OCI-LY7 (cell line): ENCODE measurements around the gene SLC22A12. TPM values are rescaled to one million over a fixed set of nuclear protein-coding genes. Genes with fewer than 3 reads are reported as not detected.

Experiments used
- BruUV-seq: library from RNA; stranded (reverse); fragments of 400-500 nt; replicated peaks from 2 replicates; lab custom pipeline; 2021; lab: Mats Ljungman, UMichigan
- CTCF ChIA-PET: fragments of 300-600 bp; sonication (Branson Sonifier 250); formaldehyde crosslinking; loops from one replicate; lab custom pipeline; 2022; ENCODE audit warnings: antibody characterized with exemption; ENCODE audit not compliant: unreplicated experiment; lab: Charles Lee
- POLR2A ChIA-PET: fragments of 300-600 bp; sonication (Branson Sonifier 250); formaldehyde crosslinking; loops from one replicate; lab custom pipeline; 2022; ENCODE audit warnings: antibody characterized with exemption; lab: Charles Lee
- DNase-seq: peaks from one replicate; pipeline ENCODE4 v3.0.0-alpha.2; 2015; ENCODE audit warnings: low spot score
- H2AFZ ChIP-seq: fragments of 200-600 bp; sonication (generic), shearing (Covaris generic); 2 replicates; pipeline ENCODE4 v1.6.1; 2014; ENCODE audit warnings: mild to moderate bottlenecking, antibody characterized with exemption, low read length, moderate library complexity
- H3K27ac ChIP-seq: fragments of 200-600 bp; sonication (generic); 2 replicates; pipeline ENCODE4 v1.5.1; 2014; ENCODE audit warnings: mixed run types, low read depth, mild to moderate bottlenecking, moderate library complexity, low read length, inconsistent platforms; ENCODE audit not compliant: poor library complexity, severe bottlenecking
- H3K36me3 ChIP-seq: fragments of 200-600 bp; sonication (generic); 2 replicates; pipeline ENCODE4 v1.6.1; 2014; ENCODE audit warnings: mild to moderate bottlenecking, antibody characterized with exemption, low read length, moderate library complexity, mixed read lengths; ENCODE audit not compliant: insufficient read depth
- H3K4me1 ChIP-seq: fragments of 200-600 bp; sonication (generic); 2 replicates; pipeline ENCODE4 v1.5.1; 2014; ENCODE audit warnings: mild to moderate bottlenecking, low read length; ENCODE audit not compliant: insufficient read depth, poor library complexity, severe bottlenecking
- H3K4me2 ChIP-seq: fragments of 200-600 bp; sonication (generic); 2 replicates; pipeline ENCODE4 v1.6.1; 2014; ENCODE audit warnings: mild to moderate bottlenecking, low read length
- H3K4me3 ChIP-seq: fragments of 200-600 bp; sonication (generic); 2 replicates; pipeline ENCODE4 v1.5.1; 2014; ENCODE audit warnings: mild to moderate bottlenecking, low read depth, low read length; ENCODE audit not compliant: poor library complexity, severe bottlenecking
- H3K79me2 ChIP-seq: fragments of 200-600 bp; sonication (generic); 2 replicates; pipeline ENCODE4 v1.6.1; 2016; ENCODE audit warnings: low read depth, mild to moderate bottlenecking, low read length, moderate library complexity, mixed read lengths; ENCODE audit not compliant: insufficient read depth
- H3K9me2 ChIP-seq: fragments of 200-600 bp; sonication (generic); 2 replicates; pipeline ENCODE4 v1.6.1; 2016; ENCODE audit warnings: mild to moderate bottlenecking, low read length, mixed read lengths; ENCODE audit not compliant: insufficient read depth
- H3K9me3 ChIP-seq: fragments of 200-600 bp; sonication (generic); 2 replicates; pipeline ENCODE4 v1.6.1; 2014; ENCODE audit warnings: mild to moderate bottlenecking, mixed run types, low read length, mixed read lengths
- H4K20me1 ChIP-seq: fragments of 200-600 bp; sonication (generic); 2 replicates; pipeline ENCODE4 v1.6.1; 2014; ENCODE audit warnings: mild to moderate bottlenecking, antibody characterized with exemption, low read length, moderate library complexity, mixed read lengths; ENCODE audit not compliant: insufficient read depth
- CTCF ChIP-seq: fragments of 200-600 bp; sonication (generic); conservative IDR thresholded peaks from 2 replicates; pipeline ENCODE4 v1.5.1; 2014; ENCODE audit warnings: mild to moderate bottlenecking, antibody characterized with exemption, low read length, moderate library complexity, mixed read lengths
- EZH2phosphoT487 ChIP-seq: fragments of 200-600 bp; sonication (generic); IDR thresholded peaks from 2 replicates; pipeline ENCODE4 v1.6.1; 2018; ENCODE audit warnings: low read depth, borderline replicate concordance, mild to moderate bottlenecking, mixed run types, antibody characterized with exemption, low read length, moderate library complexity, mixed read lengths
- intact Hi-C: fragments of 100-400 bp; cut with micrococcal nuclease; formaldehyde crosslinking; loops from one replicate; pipeline ENCODE4 v1.10.0; 2022; ENCODE audit not compliant: unreplicated experiment
- total RNA-seq, 2 experiments: library from RNA; depleted of rRNA in 1 of 2; stranded (reverse); fragments of >200 nt in 1 of 2; shearing (Covaris generic) in 1 of 2; gene quantifications; 2 replicates each; pipeline ENCODE4 v1.2.3, GENCODE V29; 2014 to 2022

SLC22A12 gene
- total RNA-seq, 2 experiments from 2014 or later: not detected

DNA sequence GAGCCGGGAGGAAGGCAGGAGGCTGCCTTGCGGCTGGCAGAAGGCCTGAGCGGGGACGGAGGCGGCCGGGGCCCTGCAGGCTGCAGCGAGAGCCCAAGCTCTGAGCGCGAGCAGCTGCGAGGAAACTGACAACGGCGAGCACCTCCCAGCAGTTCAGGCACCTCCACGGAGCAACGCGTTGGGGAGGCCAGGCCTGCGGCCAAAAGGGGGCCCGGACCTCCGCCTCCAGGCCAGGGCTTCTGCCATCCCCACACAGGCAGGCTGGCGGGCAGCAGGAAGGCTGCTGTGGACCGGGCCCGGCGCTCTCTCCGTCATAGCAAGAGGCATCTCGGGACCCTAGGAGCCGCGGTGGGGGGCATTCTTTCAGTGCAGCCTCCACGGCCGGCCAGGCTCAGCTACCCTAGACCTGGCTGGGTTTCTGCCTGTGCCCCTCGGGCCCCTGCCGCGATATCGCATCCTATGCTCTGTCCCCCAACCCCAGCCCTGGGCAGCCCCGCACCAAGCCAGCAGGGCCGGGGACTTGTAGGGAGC, 22.9 kb upstream of the SLC22A12 start:
- no peak for DNase-seq
- Histone ChIP-seq H3K9me3 (no peaks in the 10 kb centered on the region), H2AFZ (no peak overlapping the region), H3K4me1 (peaks cover 15% of the 10 kb centered on the region), H4K20me1 (no peaks in the 10 kb centered on the region), H3K4me2 (no peak overlapping the region), H3K9me2 (no peaks in the 10 kb centered on the region), H3K4me3 (no peak overlapping the region), H3K79me2 (no peaks in the 10 kb centered on the region), H3K36me3 (no peaks in the 10 kb centered on the region), H3K27ac (no peak overlapping the region)
- no peak for TF ChIP-seq CTCF
- TF ChIP-seq EZH2phosphoT487: no peak
- ChIA-PET POLR2A (no interaction called here), CTCF (no interaction called here)
- BruUV-seq: no TSS peak
- intact Hi-C loops: no loop called here

DNA sequence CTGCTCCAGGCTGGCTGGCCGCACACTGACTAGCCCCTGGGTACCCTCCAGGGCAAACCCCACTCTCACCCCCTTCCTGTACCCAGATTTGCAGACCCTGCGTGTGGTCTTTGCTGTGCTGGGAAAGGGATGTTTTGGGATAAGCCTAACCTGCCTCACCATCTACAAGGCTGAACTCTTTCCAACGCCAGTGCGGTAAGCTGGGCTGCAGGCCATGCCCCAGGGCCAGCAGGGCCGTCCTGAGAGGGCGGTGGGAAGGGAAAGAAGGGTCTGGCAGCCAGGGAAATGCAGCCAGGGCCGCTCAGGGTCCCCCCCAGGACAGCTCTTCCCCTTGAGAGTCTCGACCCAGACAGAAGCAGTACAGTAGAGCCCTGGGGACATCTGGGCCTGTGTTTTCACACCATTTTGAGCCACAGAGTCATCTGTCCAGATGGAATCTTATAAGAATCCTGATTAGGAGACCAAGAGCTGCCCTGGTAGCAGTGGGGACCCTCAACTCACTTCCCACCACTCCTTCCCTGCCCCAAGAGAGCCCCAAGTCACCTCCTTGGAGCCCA, 22.4 kb upstream of the SLC22A12 start:
- Histone ChIP-seq H3K79me2 (no peaks in the 10 kb centered on the region), H3K4me1 (peaks cover 15% of the 10 kb centered on the region), H3K9me2 (no peaks in the 10 kb centered on the region), H2AFZ (no peak overlapping the region), H3K4me2 (no peak overlapping the region), H3K27ac (no peak overlapping the region), H3K36me3 (no peaks in the 10 kb centered on the region), H3K4me3 (no peak overlapping the region), H4K20me1 (no peaks in the 10 kb centered on the region), H3K9me3 (no peaks in the 10 kb centered on the region)
- ChIA-PET CTCF (no interaction called here), POLR2A (no interaction called here)
- no TSS peak for BruUV-seq
- intact Hi-C loops: no loop called here
- no peak for TF ChIP-seq EZH2phosphoT487
- TF ChIP-seq CTCF: no peak
- no peak for DNase-seq

GRCh38 chr11:64569300-64569970, 21.6 kb upstream of the SLC22A12 start:
- TF ChIP-seq CTCF (no peak), EZH2phosphoT487 (no peak)
- CTCF ChIA-PET: no interaction called here
- no peak for DNase-seq
- intact Hi-C loops: no loop called here
- peaks cover 15% of the 10 kb centered on the region for H3K4me1 ChIP-seq
- H3K4me2 ChIP-seq: no peak overlapping the region
- no peaks in the 10 kb centered on the region for H3K79me2 ChIP-seq
- no peaks in the 10 kb centered on the region for H3K9me3 ChIP-seq
- POLR2A ChIA-PET: no interaction called here
- no TSS peak for BruUV-seq
- no peaks in the 10 kb centered on the region for H4K20me1 ChIP-seq
- H3K9me2 ChIP-seq: no peaks in the 10 kb centered on the region
- H3K4me3 ChIP-seq: no peak overlapping the region
- no peak overlapping the region for H3K27ac ChIP-seq
- H3K36me3 ChIP-seq: no peaks in the 10 kb centered on the region
- no peak overlapping the region for H2AFZ ChIP-seq
